Esophagus muscularis mucosa (tissue), 4 donors: Measurements from ENCODE around the gene NDUFB2. TPM values are rescaled to one million over a fixed set of nuclear protein-coding genes. Genes with fewer than 3 reads are reported as not detected.

ENCODE experiments used
- DNase-seq: peaks from one replicate; pipeline ENCODE4 v3.0.0-alpha.2; 2017; ENCODE audit errors: extremely low spot score
- H3K27ac ChIP-seq, 4 donors: fragments of 200-600 bp; sonication (generic); replicated peaks in 1 of 4; 1 replicate in 3 of 4; 2 replicates in 1 of 4; pipeline ENCODE4 v1.5.1; 2016 to 2019; ENCODE audit warnings: mild to moderate bottlenecking in 1 of 4
- H3K27me3 ChIP-seq, 4 donors: fragments of 200-600 bp; sonication (generic); one replicate each; pipeline versions ENCODE4 v1.5.1 to v1.6.0; 2016 to 2019
- H3K36me3 ChIP-seq, 4 donors: fragments of 200-600 bp; sonication (generic); one replicate each; pipeline ENCODE4 v1.5.1; 2016 to 2019
- H3K4me1 ChIP-seq, 4 donors: fragments of 200-600 bp; sonication (generic); one replicate each; pipeline ENCODE4 v1.5.1; 2016 to 2019
- H3K4me3 ChIP-seq, 4 donors: fragments of 200-600 bp; sonication (generic); 1 replicate in 2 of 4; 2 replicates in 2 of 4; pipeline ENCODE4 v1.5.1; 2016 to 2019; ENCODE audit warnings: mild to moderate bottlenecking in 4 of 4, moderate library complexity in 1 of 4
- H3K9me3 ChIP-seq, 4 donors: fragments of 200-600 bp; sonication (generic); 1 replicate in 3 of 4; 2 replicates in 1 of 4; pipeline ENCODE4 v1.5.1; 2016 to 2019
- CTCF ChIP-seq, 3 experiments: fragments of 200-600 bp in 2 of 3; fragments of 450-650 bp in 1 of 3; sonication (generic) in 2 of 3; IDR thresholded peaks; one replicate each; pipeline ENCODE4 v1.5.1; 2017 to 2019; ENCODE audit warnings: antibody characterized with exemption in 3 of 3, mild to moderate bottlenecking in 2 of 3, moderate library complexity in 1 of 3
- EP300 ChIP-seq: sonication (generic); formaldehyde crosslinking; IDR thresholded peaks from one replicate; pipeline ENCODE4 v1.6.1; 2017; ENCODE audit warnings: antibody characterized with exemption
- POLR2A ChIP-seq: fragments of 450-650 bp; IDR thresholded peaks from one replicate; pipeline ENCODE4 v1.6.1; 2017; ENCODE audit warnings: antibody characterized with exemption, moderate library complexity, mild to moderate bottlenecking, low read depth
- POLR2AphosphoS5 ChIP-seq, 2 donors: sonication (generic); formaldehyde crosslinking; IDR thresholded peaks; one replicate each; pipeline ENCODE4 v1.6.1; 2017; ENCODE audit warnings: antibody characterized with exemption in 2 of 2
- WGBS: methylation state at CpG from one replicate; pipeline ENCODE4 v1.1.5; 2018; 5-methylcytosine and 5-hydroxymethylcytosine counted together
- intact Hi-C: fragments of 100-400 bp; cut with DNase I; formaldehyde crosslinking; loops from one replicate; pipeline ENCODE4 v1.15.1; 2023
- total RNA-seq, 4 donors: library from RNA; depleted of rRNA; stranded (reverse); fragments of >200 nt; gene quantifications; one replicate each; pipeline versions ENCODE4 v1.1.0 to v1.2.1, GENCODE V29; 2016

The NDUFB2 gene
- total RNA-seq, 4 donors from 2014 or later, result 235 to 279 (median 262) TPM

- intact Hi-C loops, result no loop called here
- no peak overlapping the region for H3K4me3 ChIP-seq
- WGBS, result 96% methylated on average over 9 of the region's 10 CpGs
- H3K27me3 ChIP-seq, result no peaks in the 10 kb centered on the region
- no peak for DNase-seq
- no peaks in the 10 kb centered on the region for H3K9me3 ChIP-seq
- no peaks in the 10 kb centered on the region for H3K4me1 ChIP-seq
- H3K27ac ChIP-seq, result no peak overlapping the region
- TF ChIP-seq POLR2AphosphoS5 (IDR thresholded peaks at IDR 0.05) (no peak), EP300 (no peak), CTCF (IDR thresholded peaks at IDR 0.05) (no peak), POLR2A (no peak)
- peaks cover 0 to 3% (median 0%) of the 10 kb centered on the region in 4 donors for H3K36me3 ChIP-seq
These were observed 18.0 kb downstream of the NDUFB2 start for GRCh38 chr7:140714331-140715040.

- Histone ChIP-seq H3K9me3 (no peaks in the 10 kb centered on the region), H3K27me3 (no peaks in the 10 kb centered on the region), H3K4me3 (no peak overlapping the region), H3K36me3 (peaks cover 0 to 13% (median 2%) of the 10 kb centered on the region in 4 donors), H3K27ac (no peak overlapping the region), H3K4me1 (no peaks in the 10 kb centered on the region)
- DNase-seq, result no peak
- 84% methylated on average over 5 of the region's 5 CpGs for WGBS
- intact Hi-C loops, result no loop called here
- TF ChIP-seq POLR2A, result no peak
- no peak for TF ChIP-seq POLR2AphosphoS5 (IDR thresholded peaks at IDR 0.05)
- no peak for TF ChIP-seq EP300
- TF ChIP-seq CTCF (IDR thresholded peaks at IDR 0.05), result no peak
These were observed 23.2 kb downstream of the NDUFB2 start for GRCh38 chr7:140719721-140720120.

- Histone ChIP-seq H3K4me1 (no peaks in the 10 kb centered on the region), H3K4me3 (no peak overlapping the region), H3K36me3 (peaks cover 0 to 20% (median 11%) of the 10 kb centered on the region in 4 donors), H3K27ac (no peak overlapping the region), H3K27me3 (no peaks in the 10 kb centered on the region), H3K9me3 (no peaks in the 10 kb centered on the region)
- intact Hi-C loops, result no loop called here
- TF ChIP-seq CTCF (IDR thresholded peaks at IDR 0.05) (no peak), EP300 (no peak), POLR2A (no peak), POLR2AphosphoS5 (IDR thresholded peaks at IDR 0.05) (no peak)
- WGBS, result 57% methylated on average over 1 of the region's 1 CpG
- no peak for DNase-seq
These were observed 25.7 kb downstream of the NDUFB2 start for GRCh38 chr7:140722254-140722653.

GRCh38 chr7:140723006-140723405 lies 26.5 kb downstream of the NDUFB2 start:
- no peaks in the 10 kb centered on the region for H3K9me3 ChIP-seq
- no peak for TF ChIP-seq CTCF (IDR thresholded peaks at IDR 0.05)
- TF ChIP-seq POLR2AphosphoS5 (IDR thresholded peaks at IDR 0.05), result no peak
- no peak for TF ChIP-seq EP300
- no peak for TF ChIP-seq POLR2A
- no peaks in the 10 kb centered on the region for H3K4me1 ChIP-seq
- H3K27me3 ChIP-seq, result no peaks in the 10 kb centered on the region
- intact Hi-C loops, result no loop called here
- H3K4me3 ChIP-seq, result no peak overlapping the region
- WGBS, result 90% methylated on average over 6 of the region's 6 CpGs
- no peak for DNase-seq
- H3K27ac ChIP-seq, result no peak overlapping the region
- peaks cover 0 to 20% (median 11%) of the 10 kb centered on the region in 4 donors for H3K36me3 ChIP-seq

- TF ChIP-seq POLR2AphosphoS5 (IDR thresholded peaks at IDR 0.05) (no peak), POLR2A (no peak), CTCF (IDR thresholded peaks at IDR 0.05) (no peak), EP300 (no peak)
- WGBS, result 86% methylated on average over 3 of the region's 3 CpGs
- Histone ChIP-seq H3K4me1 (no peaks in the 10 kb centered on the region), H3K9me3 (no peaks in the 10 kb centered on the region), H3K36me3 (peaks cover 0 to 20% (median 11%) of the 10 kb centered on the region in 4 donors), H3K4me3 (no peak overlapping the region), H3K27ac (no peak overlapping the region), H3K27me3 (no peaks in the 10 kb centered on the region)
- intact Hi-C loops, result no loop called here
- no peak for DNase-seq
These were observed 27.1 kb downstream of the NDUFB2 start for GRCh38 chr7:140723574-140723973.
